GM12872 (cell line): Measurements from ENCODE around the gene KPTN.

Source experiments
- CTCF ChIP-seq: IDR thresholded peaks from 3 replicates; pipeline ENCODE4 v1.5.1; 2011; ENCODE audit warnings: low read depth, mild to moderate bottlenecking, low read length, moderate library complexity; ENCODE audit not compliant: insufficient read depth

KPTN gene

GRCh38 chr19:47493378-47494210 lies 9.6 kb upstream of the KPTN start:
- TF ChIP-seq CTCF = no peak

DNA sequence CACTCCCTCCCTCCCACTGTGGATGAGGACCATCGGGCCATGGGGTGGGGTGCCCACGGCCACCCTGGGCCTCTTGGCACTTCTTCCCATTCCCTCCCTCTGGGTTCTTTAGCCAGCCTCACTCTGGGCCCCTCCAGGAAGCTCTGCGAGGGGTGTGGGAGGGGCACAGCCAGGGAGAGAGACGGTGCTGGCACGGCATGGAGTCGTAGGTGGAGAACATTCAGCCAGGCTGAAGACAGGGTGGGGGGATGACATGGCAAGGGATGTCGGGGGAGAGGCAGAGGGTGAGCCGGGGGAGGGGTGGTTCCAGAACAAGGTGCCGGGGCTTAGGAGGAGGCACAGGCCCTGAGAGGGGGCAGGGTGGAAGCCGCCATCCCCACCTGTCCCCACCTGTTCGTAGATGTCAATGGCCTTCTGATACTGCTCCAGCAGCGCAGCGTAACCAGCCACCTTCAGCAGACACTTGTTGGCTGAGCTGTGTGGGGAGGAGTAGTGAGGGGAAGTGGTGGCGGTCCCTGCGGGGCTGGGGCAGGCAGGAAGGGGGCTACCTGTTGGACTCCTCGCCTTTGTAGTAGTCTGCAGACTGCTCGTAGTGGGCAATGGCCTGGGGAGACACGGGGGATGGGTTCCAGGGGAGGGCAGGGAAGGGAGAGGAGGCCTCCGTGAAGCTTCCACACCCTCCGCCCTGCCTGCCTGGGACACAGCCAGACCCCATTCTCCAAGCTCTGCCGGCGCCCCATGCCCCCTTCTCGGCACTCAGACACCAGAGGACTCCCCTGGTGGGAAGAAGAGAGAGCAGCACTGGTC lies 8.8 kb upstream of the KPTN start:
- TF ChIP-seq CTCF = no peak

DNA sequence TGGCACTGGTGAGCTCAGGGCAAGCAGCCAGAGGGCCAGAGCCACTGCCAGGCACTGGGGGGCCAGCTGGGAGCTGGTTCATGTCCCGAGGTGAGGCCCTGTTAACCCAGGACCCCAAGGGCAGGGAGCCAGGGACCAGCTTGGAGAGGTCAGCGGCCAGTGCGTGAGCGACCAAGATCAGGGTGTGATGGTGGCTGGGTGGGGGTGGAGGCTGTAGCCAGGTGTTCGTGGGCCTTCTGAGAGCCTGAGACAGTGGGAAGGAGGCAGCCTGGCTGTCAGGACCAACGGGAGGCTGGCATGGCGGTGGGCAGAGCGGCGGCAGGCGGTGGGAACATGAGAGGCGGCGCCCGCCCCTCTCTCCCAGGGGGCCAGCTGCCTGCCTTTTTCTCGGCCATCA lies 8.1 kb upstream of the KPTN start:
- TF ChIP-seq CTCF = no peak

DNA sequence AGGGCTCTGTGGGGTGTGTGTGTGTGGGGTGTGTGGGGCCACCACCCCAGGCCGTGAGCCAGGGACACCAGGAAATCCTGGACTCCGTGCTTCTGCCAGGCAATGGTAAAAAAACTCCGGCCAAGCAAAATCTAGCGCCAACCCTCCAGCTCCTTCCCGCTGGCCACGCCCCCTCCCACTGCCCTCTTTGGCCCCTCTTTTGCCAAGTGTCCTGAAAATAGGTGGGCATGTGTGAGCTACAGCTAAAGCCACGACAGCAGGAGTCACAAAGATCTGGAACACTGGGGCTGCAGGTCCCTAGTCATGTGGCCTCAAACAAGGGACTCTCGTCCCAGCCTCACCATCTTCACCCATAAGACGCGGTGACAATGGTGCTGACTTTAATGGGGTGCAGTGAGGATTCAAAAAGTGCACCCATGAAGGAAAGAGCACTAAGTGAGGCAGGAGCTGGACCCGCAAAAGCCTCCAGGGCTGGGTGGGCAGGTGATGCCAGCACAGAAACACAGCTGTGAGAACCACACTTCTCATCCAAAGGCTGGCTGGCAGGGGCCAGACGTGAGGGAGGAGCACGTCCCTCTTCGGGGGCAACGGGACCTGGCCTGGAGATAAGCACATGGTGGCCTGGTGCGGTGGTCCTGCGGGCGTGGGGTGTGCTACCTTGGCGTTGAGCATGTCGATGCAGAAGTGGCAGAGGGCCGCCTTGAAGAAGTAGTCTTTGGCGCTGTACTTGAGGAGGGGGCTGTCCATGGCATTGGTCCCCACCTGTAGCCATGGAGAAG lies 7.5 kb upstream of the KPTN start:
- no peak for TF ChIP-seq CTCF

- no peak for TF ChIP-seq CTCF
Measured at GRCh38 chr19:47490847-47491246, 6.8 kb upstream of the KPTN start.

GRCh38 chr19:47490031-47490430 lies 6.0 kb upstream of the KPTN start:
- TF ChIP-seq CTCF = no peak
